Measurements from ENCODE around the gene SMIM21. TPM values are rescaled to one million over a fixed set of nuclear protein-coding genes. Genes with fewer than 3 reads are reported as not detected.

Gene SMIM21
- total RNA-seq, 1 donor from 2014 or later = not detected

DNA sequence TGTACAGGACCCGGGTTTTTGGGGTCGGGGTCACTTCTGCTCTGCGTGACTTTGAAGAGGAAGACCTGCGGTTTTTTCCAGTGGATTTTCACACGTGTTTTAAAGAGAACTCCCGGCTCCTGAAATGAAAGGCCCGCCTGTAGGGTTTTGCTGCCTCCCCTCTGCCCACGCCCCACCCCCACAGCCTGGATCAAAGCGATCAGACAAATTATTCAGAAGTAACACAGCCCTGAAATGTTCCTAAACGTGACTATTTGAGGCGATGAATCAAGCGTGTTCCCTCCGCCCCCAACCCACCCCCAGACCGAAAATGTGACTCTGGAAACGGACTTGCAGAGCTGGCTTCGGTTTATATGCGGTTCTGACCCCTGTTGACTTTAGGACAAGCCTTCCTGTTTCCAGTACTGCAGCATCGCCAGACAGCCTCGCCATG is 28.7 kb upstream of the SMIM21 start:
- DNase-seq (ENCODE audit: low spot score in 2 of 2, unreplicated experiment in 2 of 2) = no peak
- TF ChIP-seq, protein P1, sequence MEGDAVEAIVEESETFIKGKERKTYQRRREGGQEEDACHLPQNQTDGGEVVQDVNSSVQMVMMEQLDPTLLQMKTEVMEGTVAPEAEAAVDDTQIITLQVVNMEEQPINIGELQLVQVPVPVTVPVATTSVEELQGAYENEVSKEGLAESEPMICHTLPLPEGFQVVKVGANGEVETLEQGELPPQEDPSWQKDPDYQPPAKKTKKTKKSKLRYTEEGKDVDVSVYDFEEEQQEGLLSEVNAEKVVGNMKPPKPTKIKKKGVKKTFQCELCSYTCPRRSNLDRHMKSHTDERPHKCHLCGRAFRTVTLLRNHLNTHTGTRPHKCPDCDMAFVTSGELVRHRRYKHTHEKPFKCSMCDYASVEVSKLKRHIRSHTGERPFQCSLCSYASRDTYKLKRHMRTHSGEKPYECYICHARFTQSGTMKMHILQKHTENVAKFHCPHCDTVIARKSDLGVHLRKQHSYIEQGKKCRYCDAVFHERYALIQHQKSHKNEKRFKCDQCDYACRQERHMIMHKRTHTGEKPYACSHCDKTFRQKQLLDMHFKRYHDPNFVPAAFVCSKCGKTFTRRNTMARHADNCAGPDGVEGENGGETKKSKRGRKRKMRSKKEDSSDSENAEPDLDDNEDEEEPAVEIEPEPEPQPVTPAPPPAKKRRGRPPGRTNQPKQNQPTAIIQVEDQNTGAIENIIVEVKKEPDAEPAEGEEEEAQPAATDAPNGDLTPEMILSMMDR (IDR thresholded peaks at IDR 0.05; ENCODE audit: unreplicated experiment) = no peak
- no peaks in the 10 kb centered on the region for H3K27me3 Mint-ChIP-seq (ENCODE audit: low read depth)
- H3K4me3 Mint-ChIP-seq = peak overlapping the region; percentile 62
- peaks cover 33% of the 10 kb centered on the region for H3K4me1 Mint-ChIP-seq
- peak overlapping the region; percentile 95 for H3K27ac Mint-ChIP-seq
- peaks cover 24% of the 10 kb centered on the region for H3K9me3 Mint-ChIP-seq
- peaks cover 25% of the 10 kb centered on the region for H3K36me3 Mint-ChIP-seq

GRCh38 chr18:75455249-75456198 is 28.0 kb upstream of the SMIM21 start:
- Mint-ChIP-seq H3K36me3 (peaks cover 25% of the 10 kb centered on the region), H3K27ac (peak overlapping the region; percentile 99), H3K4me1 (peaks cover 33% of the 10 kb centered on the region), H3K27me3 (ENCODE audit: low read depth) (no peaks in the 10 kb centered on the region), H3K9me3 (peaks cover 24% of the 10 kb centered on the region), H3K4me3 (peak overlapping the region; percentile 64)
- peak; percentile 37 to 63 for DNase-seq (ENCODE audit: low spot score in 2 of 2, unreplicated experiment in 2 of 2)
- TF ChIP-seq, protein P1 (IDR thresholded peaks at IDR 0.05; ENCODE audit: unreplicated experiment) = no peak

- Mint-ChIP-seq H3K4me1 (peaks cover 29% of the 10 kb centered on the region), H3K27me3 (ENCODE audit: low read depth) (no peaks in the 10 kb centered on the region), H3K4me3 (no peak overlapping the region), H3K27ac (peak overlapping the region; percentile 99), H3K36me3 (peaks cover 18% of the 10 kb centered on the region), H3K9me3 (peaks cover 19% of the 10 kb centered on the region)
- TF ChIP-seq, protein P1 (IDR thresholded peaks at IDR 0.05; ENCODE audit: unreplicated experiment) = no peak
- no peak for DNase-seq (ENCODE audit: low spot score in 2 of 2, unreplicated experiment in 2 of 2)
These were observed 26.7 kb upstream of the SMIM21 start for GRCh38 chr18:75454022-75454795.

GRCh38 chr18:75450906-75451305 is 23.4 kb upstream of the SMIM21 start:
- peaks cover 16% of the 10 kb centered on the region for H3K4me1 Mint-ChIP-seq
- no peak overlapping the region for H3K27ac Mint-ChIP-seq
- no peaks in the 10 kb centered on the region for H3K27me3 Mint-ChIP-seq (ENCODE audit: low read depth)
- H3K36me3 Mint-ChIP-seq = peaks cover 8% of the 10 kb centered on the region
- TF ChIP-seq, protein P1 (IDR thresholded peaks at IDR 0.05; ENCODE audit: unreplicated experiment) = no peak
- H3K9me3 Mint-ChIP-seq = peaks cover 19% of the 10 kb centered on the region
- no peak overlapping the region for H3K4me3 Mint-ChIP-seq
- DNase-seq (ENCODE audit: low spot score in 2 of 2, unreplicated experiment in 2 of 2) = no peak

GRCh38 chr18:75441896-75442295 is 14.4 kb upstream of the SMIM21 start:
- H3K36me3 Mint-ChIP-seq = no peaks in the 10 kb centered on the region
- H3K4me1 Mint-ChIP-seq = peaks cover 19% of the 10 kb centered on the region
- DNase-seq (ENCODE audit: low spot score in 2 of 2, unreplicated experiment in 2 of 2) = no peak
- no peak overlapping the region for H3K27ac Mint-ChIP-seq
- TF ChIP-seq, protein P1 (IDR thresholded peaks at IDR 0.05; ENCODE audit: unreplicated experiment) = no peak
- H3K9me3 Mint-ChIP-seq = no peaks in the 10 kb centered on the region
- no peak overlapping the region for H3K4me3 Mint-ChIP-seq
- no peaks in the 10 kb centered on the region for H3K27me3 Mint-ChIP-seq (ENCODE audit: low read depth)
